A673 (cell line): Measurements from ENCODE around the gene ANKRD53. TPM values are rescaled to one million over a fixed set of nuclear protein-coding genes. Genes with fewer than 3 reads are reported as not detected.

Experiments used
- BruUV-seq: library from RNA; stranded (reverse); fragments of 400-500 nt; replicated peaks from 2 replicates; lab custom pipeline; 2021; lab: Mats Ljungman, UMichigan
- CTCF ChIA-PET: fragments of 300-600 bp; sonication (Branson Sonifier 250); formaldehyde crosslinking; loops from one replicate; lab custom pipeline; 2022; ENCODE audit warnings: antibody characterized with exemption; lab: Charles Lee
- POLR2A ChIA-PET: fragments of 300-600 bp; sonication (Branson Sonifier 250); formaldehyde crosslinking; loops from one replicate; lab custom pipeline; 2022; ENCODE audit warnings: antibody characterized with exemption; ENCODE audit not compliant: low non-redundant PET; lab: Charles Lee
- DNase-seq: peaks from one replicate; pipeline ENCODE4 v3.0.0-alpha.2; 2015; ENCODE audit warnings: low spot score
- H3K27ac ChIP-seq: fragments of 200-600 bp; sonication (generic); 2 replicates; pipeline ENCODE4 v1.5.1; 2016; ENCODE audit warnings: mixed run types, low read depth, mild to moderate bottlenecking, mixed read lengths, antibody characterized with exemption, low read length; ENCODE audit not compliant: poor library complexity, severe bottlenecking
- H3K27me3 ChIP-seq: fragments of 200-600 bp; sonication (generic); replicated peaks from 2 replicates; pipeline ENCODE4 v1.6.1; 2017; ENCODE audit warnings: mixed run types, low read depth, mild to moderate bottlenecking, mixed read lengths, antibody characterized with exemption, low read length; ENCODE audit not compliant: insufficient read depth, poor library complexity
- H3K36me3 ChIP-seq: fragments of 200-600 bp; sonication (generic); 2 replicates; pipeline ENCODE4 v1.6.1; 2016; ENCODE audit warnings: mixed run types, mild to moderate bottlenecking, mixed read lengths, antibody characterized with exemption, low read length; ENCODE audit not compliant: insufficient read depth, poor library complexity, severe bottlenecking
- H3K4me1 ChIP-seq: fragments of 200-600 bp; sonication (generic); 2 replicates; pipeline ENCODE4 v1.6.1; 2017; ENCODE audit warnings: mixed run types, mild to moderate bottlenecking, mixed read lengths, antibody characterized with exemption, low read length; ENCODE audit not compliant: insufficient read depth, poor library complexity, severe bottlenecking
- H3K4me3 ChIP-seq: fragments of 200-600 bp; sonication (generic); 2 replicates; pipeline ENCODE4 v1.5.1; 2016; ENCODE audit warnings: low read depth, mixed run types, mild to moderate bottlenecking, mixed read lengths, low read length; ENCODE audit not compliant: poor library complexity, severe bottlenecking
- H3K9me3 ChIP-seq: fragments of 200-600 bp; sonication (generic); 2 replicates; pipeline ENCODE4 v1.6.1; 2016; ENCODE audit warnings: mixed run types, low read depth, mild to moderate bottlenecking, mixed read lengths, antibody characterized with exemption, low read length; ENCODE audit not compliant: poor library complexity, severe bottlenecking
- CTCF ChIP-seq: fragments of 300-800, 200-600 bp; sonication (generic); conservative IDR thresholded peaks from 2 replicates; pipeline ENCODE4 v1.5.1; 2017; ENCODE audit warnings: low read depth, mild to moderate bottlenecking, antibody characterized with exemption, low read length, moderate library complexity, mixed read lengths
- EZH2 ChIP-seq: fragments of 200-600 bp; sonication (generic); IDR thresholded peaks from 2 replicates; pipeline ENCODE4 v1.6.1; 2017; ENCODE audit warnings: borderline replicate concordance, low read depth, mild to moderate bottlenecking, mixed read lengths, antibody characterized with exemption, low read length; ENCODE audit not compliant: poor library complexity, severe bottlenecking
- intact Hi-C: fragments of 100-400 bp; cut with micrococcal nuclease; formaldehyde crosslinking; loops from one replicate; pipeline ENCODE4 v1.10.0; 2022; ENCODE audit not compliant: unreplicated experiment
- total RNA-seq: library from RNA; stranded (reverse); gene quantifications from 2 replicates; pipeline ENCODE4 v1.2.3, GENCODE V29; 2021

ANKRD53 gene
- total RNA-seq, 1 experiment from 2014 or later = 0.64 TPM

DNA sequence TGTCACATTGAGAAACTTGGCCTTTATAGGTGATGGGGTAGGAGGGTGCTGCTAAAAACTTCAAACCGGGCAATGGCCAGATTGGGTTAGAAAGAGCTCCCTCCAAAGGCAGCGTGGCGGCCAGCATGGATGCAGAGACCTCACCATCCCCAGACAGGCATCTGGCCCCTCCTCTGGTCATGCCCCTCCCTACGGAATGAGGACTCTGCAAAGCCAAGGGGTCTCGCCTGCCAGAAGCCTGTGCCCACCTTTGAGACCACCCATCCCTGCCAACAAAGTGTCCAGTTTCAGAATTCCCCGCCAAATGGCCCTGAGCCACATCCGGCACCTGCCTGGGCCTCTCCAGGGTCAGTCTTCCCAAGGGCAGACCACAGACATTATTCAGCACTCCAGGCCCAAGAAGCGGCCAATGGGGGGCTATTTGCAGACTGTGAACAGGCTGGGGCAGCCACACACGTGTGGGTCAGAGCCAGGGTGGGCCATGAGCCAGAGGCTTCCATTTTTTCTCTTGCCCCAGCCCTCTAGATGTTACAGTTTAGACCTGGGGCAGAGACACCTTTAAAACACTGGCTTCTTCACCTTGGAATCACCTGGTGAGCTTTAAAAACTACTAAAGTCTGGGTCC lies 46.9 kb upstream of the ANKRD53 start:
- DNase-seq = no peak
- intact Hi-C loops = no loop called here
- Histone ChIP-seq H3K27ac (no peak overlapping the region), H3K9me3 (no peaks in the 10 kb centered on the region), H3K27me3 (no peaks in the 10 kb centered on the region), H3K4me1 (no peaks in the 10 kb centered on the region), H3K4me3 (no peak overlapping the region), H3K36me3 (peaks cover 3% of the 10 kb centered on the region)
- TF ChIP-seq EZH2 = no peak
- TF ChIP-seq CTCF = no peak
- CTCF ChIA-PET = no interaction called here
- no TSS peak for BruUV-seq
- POLR2A ChIA-PET = no interaction called here

- H3K4me1 ChIP-seq = no peaks in the 10 kb centered on the region
- BruUV-seq = no TSS peak
- TF ChIP-seq EZH2 (no peak), CTCF (no peak)
- no peak for DNase-seq
- H3K9me3 ChIP-seq = no peaks in the 10 kb centered on the region
- no peak overlapping the region for H3K4me3 ChIP-seq
- no peaks in the 10 kb centered on the region for H3K36me3 ChIP-seq
- no peaks in the 10 kb centered on the region for H3K27me3 ChIP-seq
- ChIA-PET POLR2A (no interaction called here), CTCF (no interaction called here)
- no peak overlapping the region for H3K27ac ChIP-seq
- intact Hi-C loops = no loop called here
These were observed 45.7 kb upstream of the ANKRD53 start for GRCh38 chr2:70932631-70933230.

- POLR2A ChIA-PET = no interaction called here
- no TSS peak for BruUV-seq
- no peaks in the 10 kb centered on the region for H3K27me3 ChIP-seq
- H3K4me3 ChIP-seq = no peak overlapping the region
- intact Hi-C loops = no loop called here
- no peaks in the 10 kb centered on the region for H3K36me3 ChIP-seq
- CTCF ChIA-PET = no interaction called here
- H3K4me1 ChIP-seq = no peaks in the 10 kb centered on the region
- TF ChIP-seq CTCF = no peak
- no peak for TF ChIP-seq EZH2
- DNase-seq = no peak
- H3K9me3 ChIP-seq = no peaks in the 10 kb centered on the region
- H3K27ac ChIP-seq = no peak overlapping the region
These were observed 43.4 kb upstream of the ANKRD53 start for GRCh38 chr2:70934981-70935380.
